Measurements from ENCODE around the gene PLXDC2.

The PLXDC2 gene

GRCh38 chr10:20006169-20006870 lies 190.1 kb downstream of the PLXDC2 start:
- no peak for DNase-seq (ENCODE audit: insufficient read length, low spot score)
- FAIRE-seq: no peak

DNA sequence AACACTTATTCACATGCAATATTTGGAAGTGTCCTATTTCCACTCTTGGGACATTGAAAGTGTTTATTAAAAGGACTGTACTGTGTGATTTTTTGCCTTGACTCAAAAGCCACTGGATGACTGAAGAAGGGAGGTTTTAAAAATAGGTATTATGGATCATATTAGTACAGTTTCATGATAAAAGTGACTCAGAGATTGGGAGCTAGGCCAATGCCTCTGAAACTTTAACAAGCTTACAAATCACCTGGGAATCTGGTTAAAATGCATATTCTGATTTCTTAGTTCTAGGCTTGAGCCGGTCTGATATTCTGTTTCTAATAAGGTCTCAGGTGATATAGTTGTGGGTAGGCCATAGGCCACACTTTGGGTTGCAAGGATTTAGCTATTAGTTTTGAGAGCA lies 191.2 kb downstream of the PLXDC2 start:
- no peak for DNase-seq (ENCODE audit: insufficient read length, low spot score)
- TF ChIP-seq CTCF (IDR thresholded peaks at IDR 0.05; ENCODE audit: insufficient read depth, missing control alignments): no peak
- no peak for FAIRE-seq

More at GRCh38 chr10:20006169-20006870, 190.1 kb downstream of the PLXDC2 start:
- TF ChIP-seq CTCF (IDR thresholded peaks at IDR 0.05; ENCODE audit: insufficient read depth, missing control alignments): no peak

GRCh38 chr10:20013991-20014750 lies 197.9 kb downstream of the PLXDC2 start:
- FAIRE-seq: no peak
- no peak for TF ChIP-seq CTCF (IDR thresholded peaks at IDR 0.05; ENCODE audit: insufficient read depth, missing control alignments)
- DNase-seq (ENCODE audit: insufficient read length, low spot score): no peak

GRCh38 chr10:20017961-20018360 lies 201.7 kb downstream of the PLXDC2 start:
- no peak for DNase-seq (ENCODE audit: insufficient read length, low spot score)
- TF ChIP-seq CTCF (IDR thresholded peaks at IDR 0.05; ENCODE audit: insufficient read depth, missing control alignments): no peak
- FAIRE-seq: no peak

- FAIRE-seq (no peak), DNase-seq (ENCODE audit: insufficient read length, low spot score) (no peak)
- no peak for TF ChIP-seq CTCF (IDR thresholded peaks at IDR 0.05; ENCODE audit: insufficient read depth, missing control alignments)
These were observed 204.4 kb downstream of the PLXDC2 start for GRCh38 chr10:20020677-20021076.

DNA sequence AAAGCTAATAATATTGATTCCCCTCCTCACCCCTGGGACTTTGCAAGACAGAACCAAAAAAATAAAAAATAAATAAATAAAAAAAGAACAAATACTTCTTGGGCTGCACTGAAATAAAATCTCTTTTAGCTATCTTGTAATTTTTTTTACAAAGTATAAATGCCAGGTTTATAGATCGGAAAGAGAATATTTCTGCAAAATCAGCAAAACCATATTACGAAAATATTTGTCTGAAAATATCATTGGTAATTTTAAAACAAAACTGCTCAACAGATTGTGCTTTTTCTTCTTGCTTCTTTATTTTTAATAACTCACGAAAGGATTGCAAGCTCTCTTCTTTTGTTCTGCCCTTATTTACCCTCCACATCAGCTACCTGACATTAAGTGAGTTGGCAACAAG lies 213.3 kb downstream of the PLXDC2 start:
- no peak for TF ChIP-seq CTCF (IDR thresholded peaks at IDR 0.05; ENCODE audit: insufficient read depth, missing control alignments)
- DNase-seq (ENCODE audit: insufficient read length, low spot score) (no peak), FAIRE-seq (no peak)

- FAIRE-seq (no peak), DNase-seq (ENCODE audit: insufficient read length, low spot score) (no peak)
- no peak for TF ChIP-seq CTCF (IDR thresholded peaks at IDR 0.05; ENCODE audit: insufficient read depth, missing control alignments)
These were observed 217.2 kb downstream of the PLXDC2 start for GRCh38 chr10:20033476-20033875.

All from D721Med (cell line).